DOHH2 (cell line): ENCODE measurements around the gene SYNJ2BP.

Experiments
- CTCF ChIP-seq: fragments of 200-600 bp; sonication (generic); IDR thresholded peaks from one replicate; pipeline ENCODE4 v1.5.1; 2014; ENCODE audit warnings: antibody characterized with exemption, mild to moderate bottlenecking, low read depth, low read length; ENCODE audit not compliant: poor library complexity, severe bottlenecking
- EZH2phosphoT487 ChIP-seq: fragments of 200-600 bp; sonication (generic); IDR thresholded peaks from 2 replicates; pipeline ENCODE4 v1.6.1; 2017; ENCODE audit warnings: borderline replicate concordance, mild to moderate bottlenecking, antibody characterized with exemption, low read length, moderate library complexity, mixed read lengths

GRCh38 chr14:70398706-70399431 is 18.0 kb downstream of the SYNJ2BP start:
- TF ChIP-seq CTCF (no peak), EZH2phosphoT487 (no peak)
